GM18858 (cell line): ENCODE results near the gene PLAC9.

Experiments used
- ATAC-seq: cut with Tn5 transposase; IDR thresholded peaks from one replicate; pipeline ENCODE4 v1.9.1; 2021; ENCODE audit not compliant: unreplicated experiment

The PLAC9 gene

GRCh38 chr10:80177781-80178636 lies 45.5 kb downstream of the PLAC9 start:
- ATAC-seq: no peak

DNA sequence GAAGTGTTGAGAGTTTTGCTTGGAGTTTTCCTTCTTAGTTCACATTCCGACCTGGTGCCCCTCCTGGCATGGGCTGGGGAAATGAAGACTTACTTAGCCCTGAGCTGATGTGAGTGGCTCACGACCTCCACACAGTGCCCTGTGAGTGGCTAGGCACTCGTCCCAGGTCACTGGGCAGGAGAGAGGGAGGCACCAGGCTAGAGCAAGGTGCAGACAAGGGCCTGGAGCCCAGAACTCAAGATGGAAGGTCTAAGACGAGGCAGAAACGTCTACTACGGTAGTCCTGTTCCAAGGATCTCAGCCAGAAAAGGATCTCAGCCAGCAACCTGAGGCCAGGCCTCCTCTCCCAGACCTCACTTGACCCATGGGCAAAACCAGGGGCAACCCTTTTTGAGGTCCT lies 50.5 kb downstream of the PLAC9 start:
- ATAC-seq: no peak

- ATAC-seq: no peak
Observed at GRCh38 chr10:80183436-80183835, 50.9 kb downstream of the PLAC9 start.

- ATAC-seq: no peak
Observed at GRCh38 chr10:80184291-80184690, 51.8 kb downstream of the PLAC9 start.

DNA sequence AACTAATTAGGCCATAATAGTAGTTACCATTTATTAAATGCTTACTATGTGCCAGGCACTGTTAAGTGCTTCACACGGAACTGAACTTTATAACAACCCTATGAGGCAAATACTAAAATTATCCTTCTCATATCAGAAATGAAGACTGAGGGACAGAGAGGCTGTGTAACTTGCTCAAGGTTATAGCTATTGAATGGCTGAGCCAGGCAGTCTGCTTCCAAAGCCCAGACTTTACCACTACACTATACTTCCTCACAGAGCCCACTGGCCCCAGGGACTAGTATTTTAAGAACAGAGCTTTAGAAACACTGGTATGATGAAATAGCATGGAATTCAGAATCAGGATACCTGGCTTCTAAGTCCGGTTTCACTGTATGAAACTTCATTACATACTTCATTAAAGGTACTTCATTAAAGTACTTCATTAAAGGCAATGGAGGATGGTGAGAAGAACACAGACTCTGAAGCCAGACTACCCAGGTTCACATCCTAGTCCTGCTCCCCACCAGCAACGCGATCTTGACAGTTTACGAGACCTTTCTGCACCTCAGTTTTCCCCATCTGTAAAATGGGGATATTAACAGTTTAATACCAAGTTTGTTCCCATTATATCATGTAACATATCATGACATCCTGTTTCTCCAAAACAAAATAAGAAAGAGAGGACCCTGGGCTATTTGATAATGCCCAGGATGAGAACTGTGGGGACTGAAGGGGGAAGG lies 53.2 kb downstream of the PLAC9 start:
- ATAC-seq: no peak

GRCh38 chr10:80186364-80187012 lies 54.0 kb downstream of the PLAC9 start:
- no peak for ATAC-seq

- ATAC-seq: no peak
Observed at GRCh38 chr10:80187060-80187459, 54.5 kb downstream of the PLAC9 start.

- peak; percentile 76 for ATAC-seq
Observed at GRCh38 chr10:80187465-80188409, 55.2 kb downstream of the PLAC9 start.

DNA sequence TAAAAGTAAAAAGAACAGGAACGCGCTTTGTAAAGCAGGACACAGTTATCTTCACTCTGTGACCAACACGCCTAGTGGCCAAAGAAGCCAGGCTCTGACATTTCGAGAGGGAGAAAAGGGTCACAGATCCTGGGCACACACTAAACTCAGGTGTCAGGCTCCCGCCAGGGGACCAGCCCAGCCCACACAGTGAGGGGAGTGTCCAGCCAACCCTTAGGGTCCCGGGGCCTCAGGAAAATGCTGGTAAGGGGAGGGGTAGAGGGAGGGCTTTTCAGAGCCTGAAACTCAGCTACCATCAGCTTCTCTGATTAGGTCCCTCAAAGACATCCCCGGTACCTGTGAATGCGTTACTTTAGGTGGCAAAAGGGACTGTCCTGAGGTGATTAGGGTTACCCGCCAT lies 56.2 kb downstream of the PLAC9 start:
- no peak for ATAC-seq

DNA sequence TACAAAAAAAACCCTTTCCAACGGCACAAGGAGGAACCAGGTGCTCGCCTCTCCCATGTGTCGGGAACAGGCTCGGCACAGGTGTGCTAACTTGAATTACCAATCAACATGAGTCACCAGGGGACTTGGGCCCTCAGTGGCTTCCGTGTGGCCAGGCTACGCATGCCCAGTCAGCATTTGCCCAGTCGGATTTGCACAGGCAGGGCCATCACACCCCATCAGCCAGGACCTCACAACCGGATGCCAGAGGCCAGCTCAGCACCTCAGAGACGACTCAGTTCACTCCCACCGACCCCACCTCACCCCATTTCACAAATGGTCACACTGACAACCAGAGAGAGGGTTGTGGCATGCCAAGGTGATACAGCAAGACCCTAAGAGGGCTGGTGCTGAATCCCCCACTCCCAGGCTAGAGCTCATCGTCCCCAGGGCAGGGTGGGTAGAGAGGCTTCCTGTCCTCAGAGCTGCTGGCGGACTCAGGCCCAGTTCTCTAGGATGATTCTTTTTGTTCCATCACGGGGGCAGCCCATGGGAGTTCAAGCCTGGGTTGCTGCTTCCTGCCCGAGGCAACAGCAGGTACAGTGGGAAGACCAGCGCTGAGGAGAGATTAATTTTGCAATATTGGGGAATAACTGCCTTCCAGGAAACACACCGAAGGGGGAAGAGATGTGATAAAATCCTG lies 59.2 kb downstream of the PLAC9 start:
- ATAC-seq: no peak

GRCh38 chr10:80192553-80192952 lies 60.0 kb downstream of the PLAC9 start:
- no peak for ATAC-seq

GRCh38 chr10:80194373-80195045 lies 62.0 kb downstream of the PLAC9 start:
- no peak for ATAC-seq
